SKM-1 treated with dmso at 0.1 percent for 144 hours (cell line): Measurements from ENCODE around the gene PRMT3.
"Not testable (repeated sequence)": the region's sequence is repeated elsewhere in the genome, so short reads cannot be mapped to it uniquely, and the experiment has no call there.

Experiments
- DNase-seq: peaks from one replicate; lab custom pipeline; 2025; ENCODE audit not compliant: unreplicated experiment; lab: John Stamatoyannopoulos, UW

The PRMT3 gene

DNA sequence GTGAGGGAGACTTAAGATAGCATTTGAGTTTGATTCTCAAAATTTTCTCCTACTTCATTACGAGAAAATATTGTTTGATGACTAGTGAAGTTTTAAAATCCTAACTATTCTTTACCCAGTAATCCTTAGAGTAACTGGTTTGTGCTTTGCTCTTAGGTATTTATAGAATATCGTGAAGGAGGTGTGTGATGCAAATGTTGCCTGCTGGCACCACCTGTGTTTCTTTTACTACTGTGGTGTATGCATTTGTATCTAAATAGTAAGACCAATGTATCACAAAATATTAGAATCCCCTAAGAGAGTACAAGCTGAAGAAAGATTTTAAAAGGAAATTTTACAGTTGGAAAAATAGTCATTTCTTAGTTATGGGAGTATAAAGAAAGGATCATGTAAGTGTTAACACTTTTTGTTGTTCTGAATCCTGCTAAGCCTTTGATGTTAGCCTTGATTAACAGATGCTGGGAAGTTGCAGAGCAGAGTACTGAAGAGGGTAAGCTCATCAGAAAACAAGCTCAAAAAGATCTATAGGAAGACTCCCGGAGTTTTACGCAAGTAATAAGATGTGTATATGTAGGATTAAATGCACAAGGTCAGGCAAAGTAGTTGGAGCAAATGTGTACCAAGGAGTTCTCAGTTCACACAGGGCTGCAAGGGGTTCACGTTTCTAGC is 109.7 kb downstream of the PRMT3 start:
- no peak for DNase-seq

DNA sequence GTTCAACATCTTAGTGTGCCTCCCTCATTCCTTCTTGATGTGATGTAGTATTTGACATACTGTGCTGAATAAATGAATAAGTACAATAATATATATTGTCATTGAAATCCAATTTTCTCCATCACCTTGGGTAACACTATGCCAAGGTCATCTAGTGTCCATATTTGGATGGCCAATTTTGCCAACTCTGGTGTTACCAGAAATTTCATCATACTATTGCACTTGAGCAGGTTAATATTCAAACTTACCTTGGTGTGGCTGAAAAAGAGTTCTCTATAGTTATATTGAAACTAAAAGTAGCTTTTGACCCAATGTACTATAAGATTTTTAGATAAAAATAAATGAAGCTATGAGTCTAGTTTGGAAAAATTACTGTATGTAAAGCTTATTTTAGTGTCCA is 113.7 kb downstream of the PRMT3 start:
- DNase-seq: no peak

DNA sequence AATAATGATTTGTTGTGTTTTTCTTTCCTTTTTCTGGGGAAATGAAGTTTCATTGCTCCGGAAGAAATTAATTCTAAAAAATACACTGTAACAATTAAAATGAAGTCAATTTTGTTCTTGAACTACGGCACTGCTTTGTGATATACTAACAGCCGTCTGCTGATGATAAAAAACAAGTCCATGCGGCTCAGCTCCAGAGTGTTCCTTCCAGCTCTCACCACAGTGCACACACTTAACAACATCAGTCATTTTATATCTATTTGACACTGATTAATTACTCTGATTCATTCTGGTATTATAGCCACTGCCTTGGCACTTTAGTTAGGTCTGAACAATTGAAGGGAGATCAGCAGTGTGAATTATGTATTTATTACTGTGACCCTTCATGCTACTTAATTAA is 114.5 kb downstream of the PRMT3 start:
- no peak for DNase-seq

DNA sequence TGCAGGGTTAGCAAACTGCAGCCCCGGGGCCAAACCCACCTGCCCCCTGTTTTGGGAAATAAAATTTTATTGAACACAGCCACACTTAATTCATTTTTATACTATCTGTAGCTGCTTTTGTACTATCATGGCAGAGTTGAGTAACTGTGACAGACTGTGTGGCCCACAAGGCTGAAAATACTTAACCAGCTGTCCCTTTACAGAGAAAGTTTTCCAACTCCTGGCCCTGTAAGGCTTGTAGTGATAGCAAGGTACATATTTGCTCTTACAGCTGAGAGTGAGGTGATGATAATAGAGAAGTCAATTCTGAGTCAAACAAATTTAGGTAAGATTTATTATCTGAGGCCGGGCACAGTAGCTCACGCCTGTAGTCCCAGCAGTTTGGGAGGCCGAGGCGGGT is 124.5 kb downstream of the PRMT3 start:
- no peak for DNase-seq

DNA sequence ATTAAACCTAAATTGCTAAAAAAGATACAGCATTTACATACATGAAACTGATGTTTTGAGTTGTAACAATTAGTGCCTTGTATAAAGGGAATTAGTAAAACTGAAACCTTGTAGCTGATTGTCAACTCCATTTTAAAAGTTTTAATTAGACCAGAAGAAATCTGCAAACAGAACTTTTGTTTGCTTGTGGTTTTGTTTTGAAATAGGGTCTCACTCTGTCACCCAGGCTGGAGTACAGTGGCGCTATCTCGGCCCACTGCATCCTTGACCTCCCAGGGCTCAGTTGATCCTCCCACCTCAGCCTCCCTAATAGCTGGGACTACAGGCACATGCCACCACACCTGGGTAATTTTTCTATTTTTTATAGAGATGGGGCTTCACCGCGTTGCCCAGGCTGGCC is 125.4 kb downstream of the PRMT3 start:
- DNase-seq: no peak

DNA sequence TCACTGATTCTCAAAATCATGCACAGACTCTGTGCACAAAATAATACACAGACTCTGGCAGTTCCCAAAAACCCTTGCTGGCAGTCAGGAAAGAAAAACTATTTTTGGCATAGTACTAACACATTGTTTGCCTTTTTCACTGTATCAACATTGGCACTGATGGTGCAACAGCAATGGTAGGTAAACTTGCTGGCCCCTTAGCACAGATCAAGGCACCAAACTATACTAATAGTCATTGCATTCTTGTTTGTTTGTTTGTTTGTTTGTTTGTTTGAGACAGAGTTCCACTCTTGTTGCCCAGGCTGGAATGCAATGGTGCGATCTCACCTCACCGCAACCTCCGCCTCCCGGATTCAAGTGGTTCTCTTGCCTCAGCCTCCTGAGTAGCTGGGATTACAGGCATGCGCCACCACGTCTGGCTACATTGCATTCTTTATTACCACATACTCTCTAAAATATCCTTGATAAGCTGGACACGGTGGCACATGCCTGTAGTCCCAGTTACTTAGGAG is 130.9 kb downstream of the PRMT3 start:
- DNase-seq: no peak

DNA sequence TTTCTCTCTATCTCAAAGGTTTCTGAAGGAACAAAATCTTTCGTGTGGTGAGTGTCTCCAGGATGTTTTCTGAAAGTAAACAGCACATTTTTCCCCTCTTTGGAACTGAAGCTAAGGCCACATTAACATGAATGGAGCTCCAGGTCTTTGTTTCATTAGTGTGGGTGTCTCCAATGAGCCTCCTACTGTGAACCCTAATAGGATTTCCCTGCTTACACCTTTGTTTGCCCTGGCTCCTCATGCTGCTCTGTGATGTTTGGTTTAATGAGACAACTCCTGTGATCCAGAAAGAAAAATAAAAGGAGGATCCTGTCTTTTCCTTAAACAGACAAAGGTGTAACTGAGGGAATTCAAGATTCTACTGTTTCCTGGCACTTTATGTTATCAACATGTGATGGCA is 135.0 kb downstream of the PRMT3 start:
- DNase-seq: no peak

DNA sequence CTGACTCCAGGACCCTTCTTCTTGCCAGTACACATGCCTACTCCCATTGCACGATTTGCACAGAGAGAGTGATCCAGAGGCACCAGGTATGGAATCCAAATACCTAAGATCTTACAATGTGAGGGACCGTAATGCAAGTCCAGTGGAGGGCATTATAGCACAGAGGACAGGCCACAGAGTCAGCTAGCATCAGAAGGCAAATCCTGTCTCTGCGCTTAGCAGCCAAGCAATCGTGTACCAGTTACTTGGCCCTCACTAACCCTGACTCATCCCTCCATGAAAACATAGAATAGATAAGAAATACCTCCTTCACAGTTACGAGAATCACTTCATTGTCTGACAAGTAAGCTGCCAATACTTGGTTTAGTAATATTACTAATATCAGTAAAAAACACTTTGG is 142.2 kb downstream of the PRMT3 start:
- no peak for DNase-seq

DNA sequence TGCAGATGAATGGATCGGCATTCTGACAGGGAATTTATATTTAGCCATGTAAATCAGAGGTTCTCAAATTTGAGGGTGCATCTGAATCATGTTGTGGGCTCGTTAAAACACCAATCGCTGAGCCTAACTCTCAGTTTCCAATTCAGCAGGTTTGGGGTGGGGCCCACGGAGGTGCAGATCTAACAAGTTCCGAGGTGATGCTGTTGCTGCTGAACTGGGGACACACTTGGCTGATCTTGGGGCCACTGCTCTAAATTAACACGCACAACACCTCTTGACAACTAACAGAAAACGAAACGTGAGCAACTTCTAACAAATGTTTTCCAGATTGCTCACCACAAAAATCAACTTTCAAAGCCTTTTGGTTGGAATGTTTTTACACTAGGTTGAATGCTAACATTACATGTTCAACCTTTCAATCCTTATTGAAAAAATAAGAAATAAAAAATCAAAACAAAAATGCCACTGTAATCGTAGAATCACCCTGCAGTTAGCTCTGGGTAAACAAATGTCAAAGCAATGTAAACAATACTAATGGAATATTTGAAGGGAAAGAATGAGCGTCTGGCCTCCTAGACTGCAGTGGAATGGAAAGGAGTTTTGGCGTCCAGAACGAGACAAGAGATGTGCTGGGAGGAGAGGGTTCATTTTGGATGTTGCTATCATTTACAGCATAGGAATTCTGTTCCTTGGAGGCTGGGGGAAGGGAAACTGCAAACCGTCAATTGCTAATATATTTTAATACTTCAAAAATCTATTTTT is 143.6 kb downstream of the PRMT3 start:
- DNase-seq: no peak

DNA sequence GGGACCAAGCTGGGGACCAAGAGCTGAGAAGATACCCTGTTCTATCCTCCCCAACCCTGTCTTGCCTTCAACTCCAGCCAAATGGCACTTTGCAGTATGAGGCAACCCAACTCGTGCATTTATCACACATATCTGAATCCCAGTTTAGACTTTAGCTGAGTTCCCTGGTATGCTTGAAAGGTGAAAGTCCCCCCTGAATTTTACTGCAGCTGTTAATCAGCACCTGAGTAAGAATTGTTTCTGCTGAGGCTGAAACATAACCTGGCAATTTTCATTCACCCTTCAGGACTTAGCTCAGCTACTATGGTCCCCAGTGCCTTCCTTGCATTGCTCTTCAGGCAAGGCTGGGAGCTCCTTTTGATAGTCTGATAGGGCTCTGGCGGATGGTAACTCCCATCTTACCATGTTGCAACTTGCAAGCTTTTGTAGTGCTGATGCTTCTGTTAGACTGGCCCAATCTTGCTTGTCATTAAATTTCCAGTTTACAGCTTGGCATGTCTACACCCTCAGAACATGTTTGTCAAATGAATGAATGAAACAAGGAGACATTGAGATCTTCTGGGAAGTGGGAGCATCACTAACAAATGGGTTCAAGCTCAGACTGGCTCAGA is 147.9 kb downstream of the PRMT3 start:
- DNase-seq: no peak

DNA sequence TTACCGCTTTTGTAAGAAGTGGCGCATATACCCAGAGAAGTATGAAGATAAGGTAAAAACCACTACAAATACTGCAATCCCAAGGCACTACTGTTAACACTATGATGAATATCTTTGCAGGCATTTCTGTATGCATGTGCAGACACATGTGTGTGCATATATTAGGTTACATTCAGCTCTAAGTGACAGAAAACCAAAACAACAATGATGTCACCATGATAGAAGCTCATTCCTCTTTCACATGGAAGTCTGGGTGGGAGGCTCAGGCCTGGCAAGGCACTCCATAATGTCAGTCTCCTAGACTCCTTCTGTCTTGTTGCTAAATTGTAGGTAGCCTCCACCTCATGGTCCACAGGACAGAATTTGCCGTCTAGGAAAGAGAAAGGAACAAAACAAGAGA is 148.8 kb downstream of the PRMT3 start:
- no peak for DNase-seq

DNA sequence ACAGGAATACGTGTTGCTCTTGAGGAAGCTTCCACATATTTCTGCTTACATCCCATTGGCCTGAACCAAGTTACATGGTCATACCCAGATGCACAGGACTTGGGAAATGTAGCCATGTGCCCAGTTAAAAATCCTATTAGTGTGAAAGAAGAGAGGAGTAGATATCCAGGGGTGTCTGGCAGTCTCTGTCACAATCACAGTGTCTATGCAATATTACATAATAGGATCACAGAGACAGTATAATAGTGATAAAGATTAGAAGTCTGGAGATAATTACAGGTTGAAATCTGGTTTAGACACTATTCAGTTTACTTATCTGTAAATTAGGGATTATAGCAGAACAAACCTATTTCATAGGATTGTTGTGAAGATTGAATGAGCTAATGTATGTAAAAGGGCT is 149.3 kb downstream of the PRMT3 start:
- DNase-seq: no peak

DNA sequence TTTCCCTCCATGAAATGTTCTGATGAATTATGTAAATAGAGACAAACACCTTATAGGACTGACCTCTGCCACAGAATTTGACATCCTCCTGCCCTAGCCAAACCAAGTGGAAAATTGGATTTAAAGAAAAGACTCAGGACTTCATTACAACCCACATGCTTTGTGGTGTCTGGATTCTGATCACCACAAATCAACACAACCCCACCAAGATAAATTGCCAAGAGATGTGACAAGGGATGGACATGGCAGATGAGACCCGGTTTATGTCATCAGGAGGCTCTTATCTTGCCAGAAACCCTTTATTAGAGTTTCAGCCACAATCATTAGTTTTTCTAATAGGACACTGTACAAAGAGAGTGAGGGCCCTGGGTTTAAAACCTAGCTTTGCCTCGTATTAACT is 154.0 kb downstream of the PRMT3 start:
- DNase-seq: no peak

DNA sequence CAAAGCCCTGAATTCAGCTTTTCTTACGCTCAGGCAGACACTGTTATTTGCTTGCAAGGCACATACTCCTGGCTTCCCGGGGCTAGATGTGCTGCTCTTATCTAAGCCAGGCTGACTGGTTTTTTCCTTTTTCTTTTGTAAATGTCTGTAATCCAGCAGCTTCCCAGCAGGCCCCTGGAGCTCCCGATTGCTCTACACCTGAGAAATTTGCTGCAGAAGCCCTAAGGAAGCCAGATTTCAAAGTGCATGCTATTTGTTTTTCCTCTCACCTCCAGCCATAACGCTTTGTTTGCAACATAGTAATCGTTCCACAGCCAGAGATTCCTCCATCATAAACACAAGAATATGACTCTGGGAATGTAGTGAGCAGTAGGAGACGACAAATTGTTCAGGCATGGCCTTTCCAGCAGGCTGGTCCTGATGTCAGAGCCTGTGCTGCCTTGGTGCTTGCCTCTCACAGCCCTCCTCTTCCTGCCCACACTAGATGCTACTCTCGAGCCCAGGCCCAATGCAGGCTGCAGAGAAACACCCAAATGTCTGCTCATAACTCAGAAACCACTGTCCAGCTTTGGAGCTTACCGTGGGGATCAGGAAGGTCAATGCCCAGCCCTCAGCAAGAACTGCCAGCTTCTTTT is 157.2 kb downstream of the PRMT3 start:
- DNase-seq: no peak

DNA sequence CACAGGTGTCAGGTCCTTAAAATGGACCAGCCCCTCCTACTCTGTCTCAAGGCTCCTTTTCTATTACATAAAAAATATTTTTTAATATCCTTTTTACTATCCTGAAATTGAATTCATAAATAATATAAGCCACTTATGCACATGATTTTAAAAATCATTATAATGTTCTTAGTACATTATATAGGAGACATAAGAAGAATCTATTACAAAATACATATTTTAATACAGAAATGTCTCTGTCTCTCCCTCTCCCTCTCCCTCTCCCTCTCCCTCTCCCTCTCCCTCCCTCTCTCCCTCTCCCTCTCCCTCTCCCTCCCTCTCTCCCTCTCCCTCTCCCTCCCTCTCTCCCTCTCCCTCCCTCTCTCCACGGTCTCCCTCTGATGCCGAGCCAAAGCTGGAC is 159.9 kb downstream of the PRMT3 start:
- no peak for DNase-seq

DNA sequence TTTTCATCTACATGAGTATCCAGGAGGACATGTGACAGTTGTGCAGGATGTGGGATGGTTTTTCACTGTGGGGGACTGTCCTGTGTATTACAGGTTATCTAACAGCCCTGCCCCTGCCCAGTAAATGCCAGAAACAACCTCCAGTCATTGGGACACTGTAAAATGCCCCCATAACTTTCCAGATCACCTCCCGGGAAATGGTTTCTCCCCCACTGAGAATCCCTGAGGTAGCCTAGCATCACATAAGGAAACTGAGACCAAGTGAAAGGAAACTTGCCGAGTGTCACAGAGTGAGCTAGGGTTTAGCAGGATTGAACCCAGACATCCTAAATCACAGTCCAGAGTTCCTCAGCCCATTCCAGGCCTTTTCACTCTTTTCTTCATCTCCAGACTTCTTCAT is 163.6 kb downstream of the PRMT3 start:
- DNase-seq: no peak

DNA sequence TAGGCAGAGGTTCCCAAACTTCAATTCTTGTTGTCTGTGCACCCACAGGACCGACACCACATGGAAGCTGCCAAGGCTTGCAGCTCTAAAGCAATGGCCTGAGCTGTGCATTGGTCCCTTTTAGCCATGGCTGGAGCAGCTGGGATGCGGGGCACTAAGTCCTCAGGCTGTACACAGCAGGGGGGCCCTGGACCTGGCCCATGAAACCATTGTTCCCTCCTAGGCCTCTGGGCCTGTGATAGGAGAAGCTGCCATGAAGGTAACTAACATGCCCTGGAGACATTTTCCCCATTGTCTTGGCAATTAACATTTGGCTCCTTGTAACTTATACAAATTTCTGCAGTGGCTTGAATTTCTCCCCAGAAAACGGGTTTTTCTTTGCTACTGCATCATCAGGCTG is 168.3 kb downstream of the PRMT3 start:
- DNase-seq: no peak

DNA sequence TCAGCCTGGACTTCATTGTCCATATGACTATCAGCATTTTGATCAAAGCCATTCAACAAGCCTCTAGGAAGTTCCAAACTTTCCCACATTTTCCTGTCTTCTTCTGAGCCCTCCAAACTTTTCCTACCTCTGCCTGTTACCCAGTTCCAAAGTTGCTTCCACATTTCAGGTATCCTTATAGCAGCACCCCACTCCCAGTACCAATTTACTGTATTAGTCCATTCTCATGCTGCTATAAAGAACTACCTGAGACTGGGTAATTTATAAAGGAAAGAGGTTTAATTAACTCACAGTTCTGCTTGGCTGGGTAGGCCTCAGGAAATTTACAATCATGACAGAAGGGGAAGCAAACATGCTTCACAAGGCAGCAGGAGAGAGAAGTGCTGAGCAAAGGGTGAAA is 168.9 kb downstream of the PRMT3 start:
- not testable (repeated sequence) for DNase-seq

DNA sequence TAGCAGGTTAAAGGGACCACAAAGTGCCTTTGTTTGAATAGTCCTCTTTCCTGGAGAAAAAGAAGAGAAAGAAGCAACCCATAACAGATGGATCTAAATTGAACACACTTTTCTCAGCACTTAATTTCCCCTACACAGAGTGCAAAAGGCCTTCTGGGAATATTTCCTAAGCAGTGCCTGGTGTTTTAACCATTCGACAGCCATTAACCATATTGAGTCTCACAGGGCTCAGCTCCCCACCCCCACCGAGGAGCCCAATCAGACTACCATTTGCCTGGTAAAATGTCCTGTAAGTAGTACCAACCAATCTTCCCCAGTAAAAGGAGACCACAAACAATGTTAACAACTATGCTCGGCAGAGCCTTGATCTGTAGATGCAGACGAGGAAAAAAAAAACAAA is 171.2 kb downstream of the PRMT3 start:
- DNase-seq: no peak
